ENCODE measurements around the gene GAB3.
"Not testable (repeated sequence)": the region's sequence is repeated elsewhere in the genome, so short reads cannot be mapped to it uniquely, and the experiment has no call there.

GAB3 gene

DNA sequence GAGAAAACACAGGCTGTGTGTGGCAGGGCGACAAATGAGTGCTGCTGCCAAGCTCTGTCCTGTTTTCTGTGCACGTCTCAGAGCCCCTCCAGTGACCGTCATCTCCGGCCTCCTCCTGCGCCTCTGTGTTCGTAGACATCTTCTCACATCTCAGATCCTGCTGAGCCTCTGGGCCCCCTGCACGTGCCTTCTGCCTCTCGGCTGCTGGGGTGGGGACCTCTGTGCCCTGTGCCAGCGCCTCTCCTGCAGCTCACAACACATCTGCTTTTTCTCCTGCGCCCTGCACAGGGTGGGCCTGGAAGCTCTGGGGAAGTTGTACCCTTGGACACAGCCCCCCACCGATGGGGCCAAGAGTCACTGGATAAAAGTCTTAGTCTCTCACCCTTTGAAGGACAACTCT lies 95.1 kb downstream of the GAB3 start:
- DNase-seq (ENCODE audit: low read depth) = no peak

DNA sequence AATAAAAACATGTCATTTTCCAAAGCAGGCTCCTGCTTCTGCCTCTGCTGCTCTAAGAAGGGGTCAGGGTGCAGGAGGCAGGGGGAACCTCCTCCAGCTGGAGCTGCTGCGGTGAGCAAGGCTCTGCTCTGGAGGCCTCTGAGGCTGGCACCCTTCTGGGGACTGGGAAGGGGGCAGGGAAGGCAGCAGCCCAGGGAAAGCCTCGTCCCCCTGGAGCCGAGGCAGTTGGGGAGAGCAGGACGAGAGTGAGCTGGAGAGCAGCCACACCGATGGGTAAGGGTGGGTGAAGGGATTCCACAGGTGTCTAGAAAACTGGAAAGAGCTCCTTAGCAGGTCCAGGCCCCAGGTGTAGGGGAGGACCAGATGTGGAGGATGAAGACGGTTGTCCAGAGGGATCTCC lies 95.5 kb downstream of the GAB3 start:
- DNase-seq (ENCODE audit: low read depth) = no peak

DNA sequence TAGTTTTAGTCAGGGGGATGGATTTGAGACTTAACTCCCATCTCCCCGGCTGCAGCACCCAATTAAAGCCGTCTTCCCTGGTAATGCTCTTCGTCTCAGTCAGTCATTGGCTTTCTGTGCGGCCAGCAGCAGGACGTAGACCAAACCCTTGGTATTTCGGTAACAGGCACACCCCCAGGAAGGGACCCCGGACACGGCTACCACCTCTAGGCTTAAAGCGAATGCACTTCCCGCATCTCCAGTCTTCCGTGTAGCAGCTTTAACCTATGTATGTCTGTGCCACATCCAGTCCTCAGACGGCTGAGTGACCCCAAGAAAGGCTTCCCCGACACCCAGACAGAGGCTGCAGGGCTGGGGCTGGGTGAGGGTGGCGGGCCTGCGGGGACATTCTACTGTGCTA lies 96.0 kb downstream of the GAB3 start:
- DNase-seq (ENCODE audit: low read depth) = no peak

DNA sequence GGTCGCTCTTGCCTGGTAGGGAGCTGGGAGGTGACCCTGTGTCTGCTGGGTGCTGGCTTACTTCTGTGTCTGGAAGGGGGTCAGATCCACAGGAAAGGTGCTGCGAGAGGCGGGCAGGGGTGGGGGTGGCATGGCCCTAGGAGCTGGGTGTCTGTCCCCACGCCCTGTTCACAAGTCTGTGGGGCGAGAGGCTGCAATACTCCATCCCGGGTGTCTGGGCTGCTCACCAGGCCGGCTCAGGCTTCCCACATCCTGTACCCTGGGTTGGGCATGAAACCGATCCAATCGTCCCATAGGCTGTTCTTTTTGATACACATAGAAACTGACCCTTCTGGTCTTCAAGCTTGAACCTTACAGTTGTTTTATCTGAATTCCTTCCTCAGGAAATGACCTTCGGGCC lies 96.5 kb downstream of the GAB3 start:
- no peak for DNase-seq (ENCODE audit: low read depth)

DNA sequence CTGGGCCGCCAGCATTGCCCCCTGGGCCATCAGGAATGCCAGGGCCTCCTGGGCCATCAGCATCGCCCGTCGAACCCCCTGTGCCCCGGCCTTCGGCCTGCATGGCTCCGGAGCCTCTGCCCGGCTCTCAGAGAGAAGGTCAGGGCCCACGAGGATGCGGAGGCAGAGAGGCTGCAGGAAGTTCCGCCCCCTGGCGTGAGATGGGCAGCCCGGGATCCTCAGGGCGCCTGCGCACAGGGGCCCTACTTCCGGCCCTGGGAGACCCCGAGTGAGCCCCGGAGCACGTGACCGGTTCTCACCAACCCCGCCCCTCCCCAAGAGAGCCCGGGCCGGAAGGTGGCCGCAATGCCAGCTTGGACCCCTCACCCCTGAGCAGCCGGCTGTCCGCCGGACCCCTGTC lies 97.5 kb downstream of the GAB3 start, which contains the start of gene CTAG2:
TSS of gene CTAG2 (minus strand) at position 167 of the 400 bp plus-strand sequence. CDS start at position 103, 64 bp downstream.
- DNase-seq (ENCODE audit: low read depth) = not testable (repeated sequence)

DNA sequence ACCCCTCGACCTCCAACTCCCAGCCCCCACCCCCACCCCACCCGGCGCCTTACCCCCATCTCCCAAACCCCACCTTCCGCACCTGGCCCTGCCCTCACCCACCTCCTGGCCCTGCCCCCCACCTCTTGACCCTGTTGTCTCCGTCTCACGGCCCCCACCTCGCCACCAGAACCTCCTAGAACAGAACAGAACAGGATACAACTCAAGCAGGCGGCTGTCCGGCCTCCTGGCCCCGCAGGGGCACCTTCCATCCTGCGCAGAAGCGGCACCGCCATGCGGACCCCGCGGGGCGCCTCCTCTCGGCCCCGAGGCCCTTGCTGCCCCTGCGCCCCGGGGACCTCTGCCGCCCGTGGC lies 97.9 kb downstream of the GAB3 start:
- DNase-seq (ENCODE audit: low read depth) = no peak

DNA sequence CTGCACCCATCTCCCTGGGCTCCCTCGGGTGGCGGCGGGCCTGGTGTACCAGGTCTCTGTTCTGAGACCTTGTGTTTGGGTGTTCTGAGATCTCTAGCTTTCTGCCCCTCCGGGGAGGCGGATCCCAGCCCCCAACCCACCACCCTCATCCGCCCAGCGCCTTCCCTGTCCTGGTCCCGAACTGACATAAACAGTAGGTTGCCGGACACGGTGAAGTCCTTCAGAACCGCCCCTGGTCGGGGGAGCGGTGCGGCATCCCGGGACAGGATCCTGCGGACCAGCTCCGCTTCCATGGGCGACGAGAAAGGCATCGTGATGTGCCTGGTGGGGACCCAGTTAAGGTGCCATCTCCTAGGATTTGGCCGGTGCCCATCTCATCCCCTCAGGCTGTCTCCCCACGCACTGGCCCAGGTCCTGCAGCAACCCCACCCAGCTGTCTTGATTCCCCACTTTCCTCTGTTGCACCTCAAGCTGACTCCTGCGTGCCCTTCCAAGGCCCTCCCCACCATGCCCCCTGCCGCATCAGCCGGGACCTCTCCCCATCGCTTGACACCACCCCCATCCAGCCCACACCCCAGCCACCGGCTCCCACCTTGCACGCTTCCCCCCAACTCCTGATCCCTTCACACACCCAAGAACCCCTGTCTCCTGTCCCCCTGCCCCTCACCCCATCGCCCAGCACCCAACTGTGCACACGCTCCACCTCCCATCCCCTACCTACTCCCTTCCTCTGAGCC lies 98.4 kb downstream of the GAB3 start:
- no peak for DNase-seq (ENCODE audit: low read depth)

DNA sequence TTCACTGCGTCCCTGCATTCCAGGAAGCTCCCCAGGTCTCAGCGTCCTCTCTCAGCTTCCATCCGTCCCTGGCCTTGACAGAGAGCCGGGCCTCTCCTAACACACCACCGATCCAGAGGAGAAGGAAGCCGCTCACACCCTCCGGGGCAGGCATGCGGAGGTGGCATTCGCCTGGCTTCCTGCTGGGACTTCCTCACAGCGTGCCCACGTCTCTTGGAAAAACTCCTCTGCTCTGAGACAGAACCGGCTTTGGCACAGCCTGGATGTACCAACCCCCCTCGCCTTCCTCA lies 100.7 kb downstream of the GAB3 start:
- DNase-seq (ENCODE audit: low read depth) = no peak

DNA sequence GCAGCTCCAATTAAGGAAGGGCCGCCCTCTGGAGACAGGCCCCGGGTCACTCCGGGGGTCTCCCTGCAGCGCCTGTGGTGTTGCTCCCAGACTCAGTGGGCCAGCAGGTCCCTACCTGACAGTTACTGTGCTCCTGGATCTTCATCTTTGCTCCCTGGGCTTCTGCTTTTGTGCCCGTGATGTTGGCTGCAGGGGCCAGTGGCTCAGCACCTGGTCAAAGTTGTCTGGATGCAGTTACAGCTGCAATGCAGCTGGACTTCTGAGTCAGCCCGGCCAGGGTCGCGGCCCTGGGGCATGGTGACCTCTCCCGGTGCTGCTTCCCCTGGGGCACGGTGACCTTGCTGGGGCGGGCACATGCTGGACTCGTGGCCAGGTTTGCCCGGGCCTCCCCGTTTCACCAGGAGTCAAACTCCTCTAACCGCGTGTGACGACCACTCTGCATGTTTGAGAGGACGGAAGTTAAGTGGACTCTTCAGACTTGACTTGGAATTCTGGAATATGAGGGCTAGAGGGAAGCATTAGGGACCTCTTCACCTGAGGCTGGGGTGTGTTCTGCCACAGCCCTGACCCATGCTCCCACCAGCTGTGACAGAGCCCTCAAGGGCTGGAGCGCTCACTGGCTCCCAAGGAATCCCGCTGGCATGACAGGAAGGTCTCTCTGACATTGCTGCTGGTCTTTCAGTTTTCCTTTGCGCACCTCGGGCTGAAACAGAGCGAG lies 101.2 kb downstream of the GAB3 start:
- DNase-seq (ENCODE audit: low read depth) = no peak

DNA sequence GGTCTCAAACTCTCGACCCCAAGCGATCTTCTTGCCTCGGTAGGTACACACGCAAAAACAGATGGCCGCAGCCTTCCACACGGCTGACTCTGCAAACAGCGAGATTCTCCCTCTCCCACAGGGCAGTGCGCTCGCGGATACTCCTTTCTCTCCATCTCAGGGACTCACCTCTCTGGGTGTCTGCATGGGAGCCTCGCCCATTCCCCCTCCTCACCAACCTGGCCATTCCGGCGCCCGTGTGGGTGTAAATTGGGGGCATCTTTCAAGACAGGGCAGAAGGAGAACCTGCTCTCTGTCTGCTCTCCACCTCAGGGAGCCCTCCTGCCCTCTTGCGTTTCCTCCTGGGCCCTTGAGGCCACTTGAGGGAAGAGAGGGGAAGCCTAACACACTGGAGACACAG lies 101.9 kb downstream of the GAB3 start:
- DNase-seq (ENCODE audit: low read depth) = no peak

DNA sequence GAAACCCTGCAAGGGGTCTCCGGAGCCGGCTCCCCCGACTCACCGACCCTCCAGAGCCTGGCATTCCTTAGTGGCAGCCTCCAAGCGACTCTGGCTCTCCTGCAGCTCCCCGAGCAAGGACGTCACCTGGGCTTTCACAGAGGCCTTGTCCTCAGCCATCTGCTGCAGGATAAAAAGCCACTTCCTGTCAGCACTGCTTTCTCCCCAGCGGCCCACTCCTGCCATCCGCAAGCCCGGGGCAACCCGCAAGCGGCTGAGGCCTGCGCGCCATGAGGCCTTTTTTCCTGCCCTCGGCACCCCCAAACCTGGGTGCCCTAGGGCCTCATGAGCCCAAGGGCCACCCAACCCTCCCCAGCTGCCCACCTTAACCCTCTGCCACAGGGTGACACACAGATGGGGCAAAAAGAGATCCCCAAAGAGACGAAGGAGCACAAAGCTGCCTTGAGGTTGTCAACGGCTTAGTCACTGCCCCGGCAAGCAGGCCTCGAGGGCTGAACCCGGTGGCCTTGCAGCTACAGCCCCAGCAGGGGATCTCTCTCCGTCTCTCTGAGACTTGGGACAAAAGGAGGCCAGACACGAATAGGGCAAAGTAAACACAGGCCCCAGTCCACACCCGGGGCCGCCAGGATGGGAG lies 105.0 kb downstream of the GAB3 start:
- DNase-seq (ENCODE audit: low read depth) = not testable (repeated sequence)

DNA sequence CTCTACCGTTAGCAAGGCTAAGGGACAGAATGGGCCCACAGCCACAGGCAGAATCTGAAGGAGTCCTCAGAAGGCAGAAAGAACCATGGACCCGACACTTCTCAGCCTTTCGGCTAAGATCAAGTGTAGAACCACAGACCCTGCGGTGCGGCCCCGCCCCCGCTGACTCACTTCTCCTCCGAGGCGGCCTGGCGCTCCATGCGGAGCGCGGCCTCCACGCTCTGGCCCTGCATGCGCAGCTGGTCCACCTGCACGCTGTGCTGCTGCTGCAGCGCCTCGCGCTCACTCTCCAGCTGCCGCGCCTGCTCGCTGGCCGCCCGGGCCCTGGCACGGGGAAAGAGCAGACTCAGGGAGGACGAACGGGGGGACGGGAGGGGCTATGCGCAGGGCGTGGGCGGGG lies 107.2 kb downstream of the GAB3 start:
- DNase-seq (ENCODE audit: low read depth) = not testable (repeated sequence)

DNA sequence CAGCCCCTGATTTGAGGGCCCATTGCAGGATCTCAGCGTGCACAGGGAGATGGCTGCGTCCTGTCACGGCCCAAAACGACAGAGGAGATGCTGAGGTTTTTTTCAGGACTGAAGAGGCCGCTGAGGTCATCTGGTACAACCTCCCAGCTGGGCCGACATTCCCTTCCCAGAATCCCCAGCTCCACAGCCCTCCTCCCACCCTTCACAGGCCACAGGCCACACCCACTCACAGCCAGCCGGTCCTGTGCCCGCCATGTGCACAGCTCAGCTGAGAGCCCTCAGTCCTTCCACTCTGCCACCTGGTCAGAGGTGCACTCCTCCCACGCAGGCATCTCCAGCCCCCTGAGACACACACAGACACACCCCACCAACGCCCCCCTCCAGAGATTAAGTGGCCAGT lies 109.1 kb downstream of the GAB3 start:
- DNase-seq (ENCODE audit: low read depth) = not testable (repeated sequence)

DNA sequence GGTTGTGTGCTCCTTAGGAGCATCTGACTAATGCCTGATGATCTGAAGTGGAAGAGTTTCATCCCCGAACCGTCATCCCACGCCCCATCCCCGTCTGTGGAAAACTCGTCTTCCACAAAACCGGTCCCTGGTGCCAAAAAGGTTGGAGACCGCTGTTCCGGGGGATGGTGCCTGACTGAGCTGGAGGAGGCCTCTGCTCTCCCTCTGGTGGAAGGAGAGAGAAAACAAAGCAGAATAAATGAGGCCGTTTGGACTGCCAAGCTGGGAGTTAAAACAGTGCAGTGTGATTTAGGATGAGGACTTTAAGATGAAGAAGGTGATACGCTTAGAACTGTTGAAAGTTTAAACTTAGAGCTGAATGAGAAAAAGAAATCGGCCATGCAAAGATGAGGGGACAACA lies 117.2 kb downstream of the GAB3 start:
- not testable (repeated sequence) for DNase-seq (ENCODE audit: low read depth)

DNA sequence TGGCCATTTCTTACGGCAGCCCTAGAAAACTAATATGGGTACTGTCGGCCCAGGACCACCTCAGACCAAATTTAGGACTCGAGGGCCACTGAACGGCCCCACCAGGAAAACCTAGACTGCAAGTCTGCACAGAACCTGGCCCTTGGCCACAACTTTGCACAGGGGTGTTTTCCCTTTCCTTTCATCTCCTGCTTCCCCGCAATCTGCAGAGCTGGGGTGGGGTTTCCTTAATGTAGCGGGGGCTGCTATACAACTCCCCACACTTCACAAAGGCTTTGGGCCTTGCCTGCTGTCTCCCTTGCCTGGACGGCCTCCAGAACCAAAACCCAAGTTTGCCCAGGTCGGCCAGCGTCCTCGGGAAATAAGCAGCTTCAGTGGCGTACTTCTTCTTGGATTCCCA lies 119.9 kb downstream of the GAB3 start:
- not testable (repeated sequence) for DNase-seq (ENCODE audit: low read depth)

DNA sequence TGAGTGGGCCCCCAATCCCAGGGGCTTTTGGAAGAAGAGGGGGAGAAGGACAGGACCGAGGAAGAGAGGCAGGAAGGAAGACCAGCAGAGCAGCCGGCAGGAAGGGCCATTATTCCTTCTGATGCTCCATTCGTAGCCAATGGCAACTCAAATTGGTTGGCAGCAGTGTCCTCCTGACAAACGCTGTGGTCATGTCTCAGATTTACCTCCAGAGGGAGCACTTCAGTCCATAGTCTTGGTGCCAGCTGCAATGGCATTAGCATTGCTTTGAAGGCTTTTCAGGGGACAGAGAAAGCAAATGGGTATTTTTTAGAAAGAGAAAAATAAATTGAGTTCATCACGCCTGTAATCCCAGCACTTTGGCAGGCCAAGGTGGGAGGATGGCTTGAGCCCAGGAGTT lies 121.9 kb downstream of the GAB3 start:
- DNase-seq (ENCODE audit: low read depth) = not testable (repeated sequence)
